Germinal center (tissue), 1 donor: Measurements from ENCODE around the gene TSPAN4.

ENCODE experiments used
- DNase-seq: peaks from one replicate; pipeline ENCODE4 v3.0.0; 2012; ENCODE audit warnings: mixed read lengths, low spot score

Gene TSPAN4

DNA sequence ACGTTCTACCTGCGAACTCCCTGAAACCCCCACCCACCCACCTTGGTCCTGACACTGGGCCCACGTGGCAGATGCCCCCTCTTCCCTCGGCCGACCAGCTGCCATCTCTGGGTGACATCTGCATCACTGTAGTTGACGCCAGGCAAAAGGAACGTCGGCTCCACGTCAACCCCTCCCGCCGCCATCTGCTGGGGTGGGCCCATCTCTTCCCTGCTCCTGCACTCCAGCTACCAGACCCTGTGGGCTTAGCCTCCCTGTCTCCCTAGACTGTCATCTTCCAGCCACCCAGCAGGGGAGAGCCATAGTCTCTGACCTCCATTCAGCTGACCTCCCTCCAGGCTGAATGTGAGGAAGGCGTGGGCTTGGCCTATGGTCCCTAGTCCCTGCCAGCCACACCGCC lies 46.6 kb downstream of the TSPAN4 start:
- no peak for DNase-seq

DNA sequence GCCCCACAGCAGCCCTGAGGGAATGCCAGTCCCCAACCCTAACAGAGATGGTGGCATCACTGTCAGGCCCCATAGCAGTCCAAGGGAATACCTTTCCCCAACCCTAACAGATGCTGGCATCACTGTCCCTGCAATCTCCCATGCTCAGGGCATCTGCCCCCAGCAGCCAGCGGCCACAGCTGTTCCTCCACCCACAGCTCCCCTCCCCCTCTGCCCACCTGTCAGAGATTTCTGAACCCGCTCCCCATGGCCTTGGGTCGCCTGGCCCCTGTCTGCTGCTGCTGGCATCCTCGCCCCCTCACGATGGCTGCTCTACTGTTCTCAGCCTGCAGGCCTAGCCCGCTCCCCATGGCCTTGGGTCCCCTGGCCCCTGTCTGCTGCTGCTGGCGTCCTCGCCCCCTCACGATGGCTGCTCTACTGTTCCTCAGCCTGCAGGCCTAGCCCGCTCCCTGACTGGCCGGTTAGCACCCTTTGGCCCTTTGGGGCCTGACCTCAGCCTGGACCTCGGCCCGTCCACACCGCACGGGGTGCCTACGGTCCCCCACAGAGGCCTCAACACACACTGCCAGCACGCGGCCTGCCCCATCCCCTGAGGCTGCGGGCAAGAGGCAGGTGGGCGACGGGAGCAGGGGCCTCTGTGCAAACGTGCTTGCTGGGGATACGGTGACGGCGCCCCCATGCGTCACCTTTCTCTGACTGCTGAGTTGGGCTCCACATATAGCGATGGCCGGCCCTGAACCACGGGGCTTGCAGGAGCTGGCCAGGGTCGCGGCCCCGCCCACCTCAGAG lies 47.2 kb downstream of the TSPAN4 start:
- DNase-seq: no peak

DNA sequence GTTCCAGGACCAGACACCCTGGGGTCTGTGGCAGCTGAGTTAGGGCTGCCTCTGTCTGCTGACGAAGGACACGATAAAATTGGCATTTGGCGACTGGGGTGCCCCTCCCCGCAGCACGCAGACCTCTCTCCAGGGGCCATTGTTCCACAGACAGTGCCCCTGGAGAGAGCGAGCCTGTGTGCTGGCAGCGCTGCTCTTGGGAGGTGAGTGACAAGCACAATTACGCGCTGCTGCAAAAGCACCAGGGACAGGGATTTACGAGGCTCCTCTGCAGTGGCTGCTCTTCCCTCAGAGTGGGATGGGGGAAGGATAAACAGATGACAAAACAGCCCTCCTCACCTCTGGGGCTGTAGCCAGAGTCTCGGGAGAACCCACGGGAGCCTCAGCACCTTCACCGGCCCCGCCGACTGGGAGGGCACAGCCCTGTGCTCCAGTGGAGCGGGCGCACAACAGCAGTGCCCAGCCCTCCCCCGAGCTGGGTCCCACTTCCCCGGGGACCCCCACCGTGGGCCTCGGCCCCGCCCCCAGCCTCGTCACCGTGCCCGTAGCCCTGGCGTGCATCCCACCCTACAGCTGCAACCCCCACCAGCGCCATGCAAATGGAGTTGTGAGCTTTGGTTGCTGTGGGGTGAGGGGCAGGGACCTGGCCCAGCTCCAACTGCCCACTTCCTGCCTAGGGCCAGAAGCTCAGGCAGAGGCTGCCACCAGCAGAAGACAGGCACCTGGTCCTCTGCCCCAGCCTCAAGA lies 48.3 kb downstream of the TSPAN4 start:
- no peak for DNase-seq

DNA sequence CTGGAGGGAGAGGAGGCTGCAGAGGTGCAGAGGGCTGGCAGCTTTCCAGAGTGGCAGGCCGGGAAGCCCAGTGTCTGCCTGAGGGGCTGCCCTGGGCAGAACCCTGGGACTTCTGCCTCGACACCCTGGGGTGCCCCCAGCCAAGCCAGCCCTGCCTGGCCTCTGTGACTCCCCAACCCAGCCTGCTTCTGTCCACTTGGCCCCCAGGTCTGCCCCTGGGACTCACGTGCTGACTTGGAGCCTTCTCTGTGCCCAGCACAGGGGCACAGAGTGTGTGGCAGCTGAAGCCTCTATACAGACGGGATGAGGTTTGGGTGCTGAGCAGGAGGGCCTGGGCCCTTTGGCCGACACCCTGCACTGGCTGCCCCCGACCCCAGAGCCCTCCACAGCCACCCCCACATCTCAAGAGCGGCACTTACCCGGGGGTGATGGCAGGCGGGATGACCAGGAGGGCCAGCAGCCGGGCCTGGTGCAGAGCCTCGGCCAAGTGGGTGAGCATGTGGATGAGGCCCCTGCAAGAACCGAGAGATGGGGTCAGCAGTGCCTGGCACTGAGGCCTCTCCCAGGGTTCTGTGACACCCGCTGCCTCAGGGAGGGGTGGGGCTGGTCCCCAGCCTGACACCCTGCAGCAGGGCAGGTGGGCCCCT lies 50.5 kb downstream of the TSPAN4 start:
- DNase-seq: no peak

DNA sequence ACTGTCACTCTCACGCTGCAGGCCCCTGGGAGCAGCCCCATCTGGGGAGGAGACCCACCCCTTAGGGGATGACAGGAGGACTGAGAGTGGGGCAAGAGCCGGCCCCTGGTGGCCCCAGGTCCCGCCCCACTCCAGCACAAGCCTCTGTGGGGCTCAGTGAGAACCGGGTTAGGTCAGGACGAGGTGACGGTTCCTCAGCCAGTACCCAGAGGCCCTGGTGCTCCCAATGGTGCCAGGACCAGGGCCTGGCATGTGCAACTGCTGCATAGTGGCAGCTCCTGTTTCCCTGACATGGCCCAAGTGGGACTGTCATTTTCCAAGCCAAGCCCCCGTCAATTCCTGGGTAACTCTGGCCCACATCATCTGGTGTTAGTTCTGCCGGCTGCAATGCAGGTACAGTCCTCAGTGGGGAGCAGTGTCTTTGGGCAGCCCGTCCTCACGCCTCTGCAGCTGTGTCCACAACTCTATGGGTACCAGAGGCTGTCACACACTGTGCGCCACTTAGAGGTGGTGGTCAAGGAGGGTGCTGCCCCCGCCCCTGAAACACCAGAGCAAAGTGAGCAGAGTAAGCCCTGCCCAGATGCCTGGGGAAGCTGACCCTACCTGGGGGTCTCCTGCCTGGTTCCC lies 52.0 kb downstream of the TSPAN4 start:
- DNase-seq: no peak

DNA sequence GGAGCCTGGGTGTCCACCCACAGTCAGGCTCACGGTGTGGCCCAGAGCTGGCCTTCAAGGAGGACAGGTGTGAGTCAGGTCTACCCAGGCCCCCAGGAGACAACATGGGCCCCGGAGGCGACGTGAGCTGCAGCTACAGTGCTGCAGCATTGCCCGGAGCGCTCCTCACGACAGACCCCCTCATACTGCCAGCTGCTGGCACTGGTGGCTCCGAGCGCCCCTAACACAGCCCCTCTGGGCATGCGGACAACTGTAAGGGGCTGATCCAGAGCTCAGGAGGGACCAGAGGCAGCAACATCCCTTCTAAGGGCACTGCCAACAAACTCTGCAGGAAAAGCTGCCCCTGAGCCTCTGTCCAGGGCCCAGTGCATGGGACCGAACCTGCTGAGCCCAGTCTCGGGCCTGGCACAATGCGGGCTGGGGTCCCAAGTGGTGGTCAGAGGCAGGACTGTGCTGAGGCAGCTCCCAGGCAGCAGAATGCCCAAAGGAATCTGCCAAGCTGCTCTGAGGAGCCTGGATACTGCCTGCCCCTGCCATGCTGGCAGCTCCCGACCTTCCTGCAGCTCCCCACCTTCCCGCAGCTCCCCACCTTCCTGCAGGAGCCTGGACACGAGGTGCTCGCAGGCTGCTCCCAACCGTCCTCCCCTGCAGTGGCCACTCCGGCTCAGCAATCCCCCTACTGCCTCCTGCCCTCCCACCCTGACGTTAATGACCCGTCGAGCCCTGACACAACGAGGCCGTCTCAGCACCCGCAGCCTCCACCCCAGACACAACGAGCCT lies 52.9 kb downstream of the TSPAN4 start:
- DNase-seq: no peak

DNA sequence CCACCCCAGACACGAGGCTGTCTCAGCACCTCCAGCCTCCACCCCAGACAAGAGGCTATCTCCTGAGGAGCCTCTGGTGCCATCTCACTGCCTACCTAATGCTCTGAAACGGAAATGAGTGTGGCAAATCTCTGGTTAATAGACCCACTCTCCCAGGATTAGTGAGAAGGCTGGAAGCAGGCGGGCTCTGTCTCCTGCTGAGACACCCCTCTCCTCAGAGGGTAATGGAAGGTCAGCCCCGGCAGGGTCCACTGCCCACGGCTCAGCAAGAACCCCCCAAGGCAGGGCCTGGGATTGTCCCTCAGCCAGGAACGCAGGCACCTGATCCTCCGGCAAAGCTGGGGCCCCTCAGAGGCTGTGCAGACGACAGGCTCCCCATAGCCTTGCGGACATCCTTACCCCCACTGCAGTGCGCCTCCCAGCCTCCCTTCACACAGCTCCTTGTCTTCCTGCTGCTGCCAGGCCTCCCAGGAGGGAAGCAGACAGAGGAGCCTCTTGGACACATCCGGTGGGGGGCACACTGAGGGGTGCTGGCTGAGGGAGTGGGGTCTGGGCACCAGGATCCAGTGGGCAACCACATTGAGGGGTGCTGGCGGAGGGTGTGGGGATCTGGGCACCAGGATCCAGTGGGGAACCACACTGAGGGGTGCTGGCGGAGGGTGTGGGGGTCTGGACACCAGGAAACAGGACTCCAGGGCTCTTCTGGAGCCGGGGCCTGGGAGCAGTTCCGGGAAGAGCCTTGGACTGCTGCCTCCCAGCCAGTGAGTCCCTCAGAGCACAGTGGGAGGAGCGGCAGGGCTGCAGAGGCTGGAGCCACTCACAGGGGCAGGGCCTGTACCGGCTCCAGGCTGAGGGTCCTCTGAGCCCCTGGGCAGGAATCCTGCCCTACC lies 54.8 kb downstream of the TSPAN4 start:
- DNase-seq: no peak

DNA sequence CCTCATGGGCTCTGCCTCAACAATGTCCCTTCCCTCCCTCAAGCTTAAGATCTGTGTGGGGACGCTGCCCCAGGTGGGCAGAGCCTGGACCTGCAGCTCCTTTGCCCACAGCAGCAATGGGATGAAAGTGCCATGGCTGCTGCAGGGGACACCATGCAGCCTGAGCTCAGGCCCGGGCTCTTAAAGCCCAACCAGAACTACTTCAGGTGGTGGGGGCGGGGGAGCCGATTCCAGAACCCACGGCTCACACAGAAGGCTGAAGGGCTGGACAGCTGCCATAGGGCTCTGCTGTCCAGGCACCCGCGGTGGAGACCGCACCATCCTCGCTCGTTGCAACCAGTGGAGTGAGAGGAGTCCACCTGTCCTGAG lies 55.5 kb downstream of the TSPAN4 start:
- no peak for DNase-seq

DNA sequence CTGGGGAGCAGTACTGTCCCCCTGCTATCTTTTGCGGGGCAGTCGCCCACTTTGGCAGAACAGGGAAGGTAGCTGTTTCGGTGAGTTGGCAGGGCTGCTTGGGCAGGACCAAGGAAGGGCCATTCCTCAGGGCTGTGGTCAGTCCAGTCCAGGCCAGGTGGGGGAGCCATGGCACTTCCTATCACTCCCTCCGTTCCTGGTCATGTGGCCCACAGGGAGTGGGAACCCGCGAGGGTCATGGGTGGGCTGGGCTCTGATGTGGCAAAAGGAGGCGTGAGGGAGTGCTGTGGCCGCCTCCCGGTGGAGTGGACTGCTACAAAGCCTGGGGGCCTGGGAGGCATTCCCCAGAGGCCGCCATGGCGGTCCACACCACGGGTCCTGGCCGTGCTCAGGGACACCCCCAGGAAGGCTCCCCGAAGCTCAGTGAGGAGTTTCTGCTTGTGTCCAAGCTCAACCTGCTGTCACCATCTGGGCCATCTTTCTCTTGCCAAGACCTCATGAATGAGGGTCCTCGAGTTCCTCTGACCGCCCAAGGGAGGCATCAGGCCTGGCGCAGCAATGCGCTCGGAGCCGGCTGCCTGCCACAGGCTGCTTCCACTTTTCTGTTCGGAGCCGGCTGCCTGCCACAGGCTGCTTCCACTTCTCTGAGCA lies 56.0 kb downstream of the TSPAN4 start:
- no peak for DNase-seq

DNA sequence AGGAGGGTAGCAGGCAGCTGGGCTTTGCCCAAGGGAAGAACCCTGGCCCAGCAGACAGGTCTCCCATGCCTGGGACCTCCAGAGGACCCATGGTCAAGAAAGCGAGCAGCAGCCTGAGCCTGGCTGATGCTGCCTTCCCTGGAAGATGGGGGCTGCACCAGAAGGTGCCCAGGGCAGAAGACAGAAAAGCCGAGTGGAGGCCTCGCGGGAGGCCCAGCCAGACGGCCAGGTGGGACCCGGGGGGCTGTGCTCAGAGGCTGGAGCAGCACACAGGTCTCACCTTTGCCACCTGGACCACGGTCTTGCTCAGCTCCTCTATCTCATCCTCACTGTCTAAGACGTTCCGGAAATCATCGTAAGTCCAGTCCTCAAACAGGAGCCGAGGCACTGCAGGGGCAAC lies 57.1 kb downstream of the TSPAN4 start:
- no peak for DNase-seq

DNA sequence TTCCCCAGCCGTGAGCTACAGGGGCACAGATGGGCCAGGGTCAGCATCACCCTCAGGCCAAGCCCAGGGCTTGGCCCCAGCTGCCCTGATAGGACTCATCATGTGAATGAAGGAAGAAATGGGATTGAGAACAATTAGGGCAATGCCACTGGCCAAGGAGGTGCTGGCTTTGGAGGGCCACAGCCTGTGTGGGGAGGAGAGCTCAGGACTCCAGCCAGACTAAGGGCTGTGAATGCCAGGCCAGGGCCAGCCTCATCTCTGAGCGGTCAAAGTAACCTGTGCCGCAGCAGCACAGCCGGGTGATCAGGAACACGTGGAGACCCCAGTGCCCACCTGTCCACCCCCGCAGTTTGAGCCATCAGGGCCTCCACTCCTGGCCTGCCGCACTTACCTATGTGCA lies 57.9 kb downstream of the TSPAN4 start:
- no peak for DNase-seq

DNA sequence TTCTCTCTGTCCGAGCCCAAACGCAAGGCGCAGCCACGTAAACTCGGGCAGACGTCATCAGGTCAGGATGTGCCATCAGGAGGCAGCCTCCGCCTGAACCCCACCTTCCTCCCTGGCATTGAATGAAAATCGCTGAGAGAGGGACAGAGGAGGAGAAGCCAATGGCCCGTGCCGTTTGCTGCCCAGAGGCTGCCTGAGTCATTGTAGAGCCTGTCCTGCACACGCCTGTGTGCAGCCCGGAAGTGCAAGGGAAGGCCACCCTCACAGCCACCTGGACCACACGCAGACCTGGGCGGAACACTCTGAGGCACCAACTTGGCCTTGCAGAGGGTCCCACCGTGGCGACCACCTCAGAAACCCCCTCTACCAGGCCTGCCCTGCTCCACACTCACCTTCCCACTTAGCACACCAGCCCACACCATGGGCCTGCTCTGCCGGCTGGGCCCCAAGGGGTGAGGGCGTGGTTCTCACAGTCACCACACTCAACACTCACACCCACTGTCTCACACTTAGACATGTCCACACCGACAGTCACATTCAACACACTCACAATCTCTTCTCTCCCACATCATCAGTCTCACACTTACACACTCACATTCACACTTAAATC lies 58.9 kb downstream of the TSPAN4 start:
- DNase-seq: no peak

DNA sequence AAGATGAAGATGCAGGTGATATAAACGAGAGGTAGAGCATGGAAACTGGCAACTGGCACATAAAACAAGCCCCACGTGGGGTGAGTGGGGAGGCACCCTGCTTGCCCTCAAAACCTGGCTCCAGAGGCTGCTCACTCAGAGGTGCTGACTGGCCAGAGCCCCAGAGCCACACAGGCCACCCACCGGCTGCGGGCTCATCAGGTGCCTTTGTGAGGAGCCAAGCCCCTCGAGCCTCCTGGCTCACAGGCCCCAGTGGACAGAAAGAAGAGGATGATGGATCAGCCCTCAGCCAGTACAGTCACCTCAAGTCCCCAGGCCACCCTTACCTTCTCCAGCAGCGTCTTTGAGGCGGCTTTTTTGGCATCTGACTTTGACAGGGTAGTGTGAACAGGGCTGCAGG lies 61.7 kb downstream of the TSPAN4 start:
- no peak for DNase-seq

DNA sequence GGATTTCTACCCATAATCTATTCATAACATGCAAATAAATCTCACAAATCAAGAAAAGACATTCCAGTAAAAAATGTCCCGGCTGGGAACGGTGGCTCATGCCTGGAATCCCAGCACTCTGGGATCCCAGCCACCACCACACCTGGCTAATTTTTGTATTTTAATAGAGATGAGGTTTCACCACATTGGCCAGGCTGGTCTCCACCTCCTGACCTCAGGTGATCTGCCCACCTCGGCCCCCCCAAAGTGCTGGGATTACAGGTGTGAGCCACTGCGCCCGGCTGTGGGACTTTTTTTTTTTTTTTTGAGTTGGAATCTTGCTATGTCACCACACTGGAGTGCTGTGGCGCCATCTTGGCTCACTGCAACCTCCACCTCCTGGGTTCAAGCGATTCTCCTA lies 63.3 kb downstream of the TSPAN4 start:
- no peak for DNase-seq

DNA sequence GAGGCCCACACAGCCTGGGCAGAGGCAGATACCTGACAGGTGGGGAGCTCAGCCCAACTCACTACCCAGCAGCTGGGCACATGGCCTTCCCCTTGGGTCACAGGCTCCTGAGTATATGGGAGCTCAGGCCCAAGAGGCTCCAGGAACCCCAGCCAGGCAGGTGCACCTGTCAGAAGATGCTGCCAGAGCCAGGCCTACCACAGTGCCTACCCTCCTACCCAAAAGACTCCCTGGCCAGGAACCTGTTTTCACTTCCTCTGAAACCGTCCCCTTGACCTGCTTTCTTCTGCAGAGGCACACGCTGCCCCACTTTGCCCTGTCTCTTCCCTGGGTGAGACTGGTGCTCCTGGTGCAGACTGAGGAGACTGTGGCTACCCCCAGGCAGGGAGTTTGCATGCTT lies 65.0 kb downstream of the TSPAN4 start:
- DNase-seq: peak; percentile 30

DNA sequence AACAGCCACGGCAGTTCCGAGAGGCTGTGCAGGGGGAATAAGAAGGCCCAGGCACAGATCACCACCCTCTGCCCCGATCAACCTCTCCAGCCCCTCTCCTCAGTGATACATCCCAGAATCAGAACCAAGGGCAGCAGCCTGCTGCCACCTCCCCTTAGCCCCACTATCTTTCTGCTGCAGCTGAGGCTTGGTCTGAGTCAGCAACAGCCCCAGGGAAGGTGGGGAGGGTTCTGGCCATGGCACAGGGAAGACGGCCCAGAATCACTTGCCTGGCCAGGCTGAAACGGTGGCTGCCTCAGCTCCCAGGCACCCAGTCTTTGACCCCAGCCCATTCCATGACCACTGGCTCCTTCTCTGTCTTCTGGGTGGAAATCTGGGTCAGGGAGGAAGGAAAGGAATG lies 65.6 kb downstream of the TSPAN4 start:
- no peak for DNase-seq

DNA sequence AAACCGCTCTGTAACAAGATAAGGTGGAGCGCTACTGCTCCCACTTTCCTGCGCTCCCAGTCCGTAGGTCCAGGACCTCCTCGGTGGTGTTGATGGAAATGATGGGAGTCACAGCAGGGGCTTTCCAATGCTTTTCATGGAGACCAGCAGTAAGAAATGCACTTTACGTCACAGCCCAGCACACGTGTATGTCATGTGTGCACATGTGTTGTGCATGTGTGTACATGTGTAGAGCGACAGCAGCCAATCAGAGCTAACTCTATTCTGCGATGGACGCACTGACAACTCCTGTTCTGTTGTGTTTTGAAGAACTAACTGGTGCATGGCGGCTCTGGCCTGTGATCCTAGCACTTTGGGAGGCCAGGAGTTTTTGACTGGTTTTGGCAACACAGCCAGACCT lies 66.8 kb downstream of the TSPAN4 start:
- no peak for DNase-seq

DNA sequence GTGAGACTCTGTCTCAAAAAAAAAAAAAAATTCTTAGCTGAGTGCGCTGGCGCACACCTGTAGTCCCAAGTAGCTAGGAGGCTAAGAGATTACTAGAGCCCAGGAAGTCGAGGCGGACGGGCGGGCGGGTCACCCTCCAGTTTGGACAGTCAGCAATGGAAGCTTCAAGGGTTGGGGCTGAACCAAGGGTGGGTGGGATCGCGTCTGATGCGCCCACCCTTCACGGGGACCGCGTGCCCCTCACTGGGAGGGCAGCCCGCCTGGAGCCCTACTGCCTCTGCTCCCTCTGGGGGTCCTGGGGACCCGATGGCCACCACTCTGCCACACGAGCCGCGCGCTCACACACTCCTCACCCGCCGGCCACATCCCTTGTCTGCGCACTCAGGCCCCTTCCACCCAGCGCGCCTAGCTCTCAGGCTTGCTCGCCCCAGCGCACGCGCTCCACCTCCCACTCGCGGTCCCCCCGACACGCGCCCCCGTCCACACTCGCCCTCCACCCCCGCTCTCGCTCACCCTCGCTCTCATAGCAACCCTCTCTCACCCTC lies 67.5 kb downstream of the TSPAN4 start:
- DNase-seq: peak; percentile 54

DNA sequence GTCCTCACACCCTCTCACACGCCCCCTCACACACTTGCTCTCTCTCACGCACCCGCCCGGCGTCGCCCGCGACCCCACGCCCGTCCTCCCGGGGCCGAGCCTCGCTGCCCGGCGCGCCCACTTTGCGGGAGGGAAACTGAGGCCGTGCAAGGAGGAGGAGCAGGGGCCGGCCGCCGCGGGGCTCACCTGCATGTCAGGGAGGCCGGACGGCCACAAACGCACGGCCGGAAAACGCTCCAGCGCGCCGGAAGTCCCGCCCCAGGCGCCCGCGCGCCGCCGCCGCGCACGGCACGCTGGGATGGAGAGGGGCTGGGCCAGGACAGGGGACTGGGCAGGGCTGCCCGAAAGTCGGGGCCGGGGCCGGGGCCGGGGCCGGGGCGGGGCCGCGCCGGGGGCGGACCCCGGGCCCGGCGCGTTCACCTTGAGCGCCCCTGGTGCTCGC lies 68.0 kb downstream of the TSPAN4 start, which contains the start of gene CHID1:
Gene CHID1, minus strand, starts transcription at position 222 of the 442 bp plus-strand sequence. CDS start 5,994 bp downstream, outside the sequence.
- DNase-seq: peak; percentile 94
